GM12865 (cell line): ENCODE data around the gene ETAA1.

Source experiments
- DNase-seq: peaks from one replicate; pipeline ENCODE4 v3.0.0; 2010; ENCODE audit warnings: low read depth
- H3K4me3 ChIP-seq: 2 replicates; pipeline ENCODE4 v1.5.1; 2011; ENCODE audit warnings: mild to moderate bottlenecking, low read depth, low read length, control low read depth
- TF ChIP-seq, protein P1 (sequence below): IDR thresholded peaks from 2 replicates; pipeline ENCODE4 v1.5.1; 2011; ENCODE audit warnings: low read length, control low read depth, low read depth, inconsistent platforms; ENCODE audit not compliant: insufficient read depth; ENCODE audit errors: missing control alignments

ETAA1 gene

GRCh38 chr2:67399831-67400489 lies 2.8 kb downstream of the ETAA1 start:
- TF ChIP-seq, protein P1, sequence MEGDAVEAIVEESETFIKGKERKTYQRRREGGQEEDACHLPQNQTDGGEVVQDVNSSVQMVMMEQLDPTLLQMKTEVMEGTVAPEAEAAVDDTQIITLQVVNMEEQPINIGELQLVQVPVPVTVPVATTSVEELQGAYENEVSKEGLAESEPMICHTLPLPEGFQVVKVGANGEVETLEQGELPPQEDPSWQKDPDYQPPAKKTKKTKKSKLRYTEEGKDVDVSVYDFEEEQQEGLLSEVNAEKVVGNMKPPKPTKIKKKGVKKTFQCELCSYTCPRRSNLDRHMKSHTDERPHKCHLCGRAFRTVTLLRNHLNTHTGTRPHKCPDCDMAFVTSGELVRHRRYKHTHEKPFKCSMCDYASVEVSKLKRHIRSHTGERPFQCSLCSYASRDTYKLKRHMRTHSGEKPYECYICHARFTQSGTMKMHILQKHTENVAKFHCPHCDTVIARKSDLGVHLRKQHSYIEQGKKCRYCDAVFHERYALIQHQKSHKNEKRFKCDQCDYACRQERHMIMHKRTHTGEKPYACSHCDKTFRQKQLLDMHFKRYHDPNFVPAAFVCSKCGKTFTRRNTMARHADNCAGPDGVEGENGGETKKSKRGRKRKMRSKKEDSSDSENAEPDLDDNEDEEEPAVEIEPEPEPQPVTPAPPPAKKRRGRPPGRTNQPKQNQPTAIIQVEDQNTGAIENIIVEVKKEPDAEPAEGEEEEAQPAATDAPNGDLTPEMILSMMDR = no peak
- no peak overlapping the region for H3K4me3 ChIP-seq
- DNase-seq = no peak

- H3K4me3 ChIP-seq = no peak overlapping the region
- no peak for DNase-seq
- TF ChIP-seq, protein P1 = no peak
Observed at GRCh38 chr2:67400560-67401485, 3.7 kb downstream of the ETAA1 start.

GRCh38 chr2:67408346-67408745 lies 11.2 kb downstream of the ETAA1 start:
- no peak overlapping the region for H3K4me3 ChIP-seq
- TF ChIP-seq, protein P1 = no peak
- no peak for DNase-seq

DNA sequence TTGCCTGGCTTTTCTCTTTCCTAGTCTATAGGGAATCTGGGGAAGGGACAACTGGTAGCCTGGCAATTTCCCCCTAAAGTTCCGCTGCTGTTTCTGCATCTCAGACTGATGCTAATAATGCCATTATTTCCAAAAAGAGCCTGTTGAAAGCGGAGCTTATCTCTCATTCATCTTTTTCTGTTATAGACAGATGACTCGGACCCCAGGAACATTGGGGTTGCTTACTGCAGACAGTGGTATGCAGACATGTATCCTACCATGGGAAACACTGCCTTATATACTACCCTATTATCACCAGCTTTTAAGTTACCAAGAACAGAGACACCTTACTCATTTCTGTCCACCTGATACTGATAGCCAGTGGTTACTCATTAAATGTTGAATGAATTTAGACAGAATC lies 15.3 kb downstream of the ETAA1 start:
- no peak for DNase-seq
- TF ChIP-seq, protein P1 = no peak
- no peak overlapping the region for H3K4me3 ChIP-seq

- no peak for DNase-seq
- TF ChIP-seq, protein P1 = no peak
Observed at GRCh38 chr2:67414867-67415266, 17.7 kb downstream of the ETAA1 start.

GRCh38 chr2:67416136-67416535 lies 19.0 kb downstream of the ETAA1 start:
- DNase-seq = no peak
- H3K4me3 ChIP-seq = no peak overlapping the region
- TF ChIP-seq, protein P1 = no peak

More at GRCh38 chr2:67414867-67415266, 17.7 kb downstream of the ETAA1 start:
- H3K4me3 ChIP-seq = no peak overlapping the region
